Right ventricle myocardium inferior (tissue), 1 donor: ENCODE results near the gene OBI1. TPM values are rescaled to one million over a fixed set of nuclear protein-coding genes. Genes with fewer than 3 reads are reported as not detected.
"Not testable (repeated sequence)": the region's sequence is repeated elsewhere in the genome, so short reads cannot be mapped to it uniquely, and the experiment has no call there.

Experiments used
- ATAC-seq: fragments of 200-7000 bp; cut with Tn5 transposase; one replicate; pipeline ENCODE4 v1.9.1; 2020; ENCODE audit warnings: mild to moderate bottlenecking, moderate library complexity
- DNase-seq: peaks from one replicate; pipeline ENCODE4 v3.0.0; 2021; ENCODE audit errors: missing footprints
- intact Hi-C: fragments of 100-400 bp; cut with DNase I; formaldehyde crosslinking; loops from one replicate; pipeline ENCODE4 v1.11.0; 2022
- total RNA-seq: library from RNA; stranded (reverse); fragmentation: NEBNext Ultra II Directional; extraction: Animal tissue kit (Norgen Biotek cat#: 25700); gene quantifications from one replicate; pipeline ENCODE4 v1.2.1, GENCODE V29; 2021
- donor health status: DM: no; HTN: yes; CAD: no; lungs with severe emphysema.

OBI1 gene
- total RNA-seq, 1 donor from 2014 or later = 9.7 TPM

DNA sequence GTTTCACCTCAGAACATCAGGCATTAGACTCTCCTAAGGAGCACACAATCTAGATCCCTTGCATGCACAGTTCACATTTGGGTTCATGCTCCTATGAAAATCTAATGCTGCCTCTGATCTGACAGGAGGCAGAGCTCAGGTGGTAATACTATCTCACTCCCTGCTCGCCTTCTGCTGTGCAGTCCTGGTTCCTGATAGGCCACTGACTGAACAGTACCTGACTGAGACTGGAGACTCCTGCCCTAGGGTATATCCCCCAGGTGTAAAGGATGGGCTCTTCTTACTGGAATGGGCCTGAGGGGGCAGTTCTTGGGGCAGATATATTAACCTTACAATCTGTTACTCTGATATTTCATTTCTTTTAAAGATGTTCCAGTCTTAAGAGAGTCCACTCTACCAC is 6.3 kb downstream of the OBI1 start:
- no peak for ATAC-seq
- intact Hi-C loops = loop anchor here (10.0 kb wide), 1 partner anchor 48 kb away; the partner anchor contains the start of gene POU4F1
- DNase-seq = no peak

DNA sequence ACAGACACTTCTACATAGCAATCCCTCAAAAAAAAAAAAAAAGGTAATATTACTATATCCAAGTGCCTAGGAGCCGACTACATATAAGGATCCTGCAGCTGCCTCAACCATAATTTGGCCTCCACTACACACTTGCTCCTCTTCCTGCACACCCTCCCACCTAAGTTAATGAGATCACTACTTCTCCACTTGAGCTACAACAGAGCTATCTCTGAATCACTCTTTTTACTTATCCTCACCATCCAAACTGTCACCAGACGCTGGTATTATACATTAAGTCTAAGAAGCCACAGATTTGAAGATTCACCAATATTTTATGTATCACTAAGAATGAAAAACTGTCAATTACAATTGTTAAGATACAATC is 8.3 kb downstream of the OBI1 start:
- no peak for DNase-seq
- intact Hi-C loops = loop anchor here (10.0 kb wide), 1 partner anchor 46 kb away; the partner anchor contains the start of gene POU4F1
- ATAC-seq = no peak

- intact Hi-C loops = loop anchor here (10.0 kb wide), 1 partner anchor 45 kb away; the partner anchor contains the start of gene POU4F1
- DNase-seq (no peak), ATAC-seq (no peak)
Measured at GRCh38 chr13:78649997-78650716, 8.8 kb downstream of the OBI1 start.

DNA sequence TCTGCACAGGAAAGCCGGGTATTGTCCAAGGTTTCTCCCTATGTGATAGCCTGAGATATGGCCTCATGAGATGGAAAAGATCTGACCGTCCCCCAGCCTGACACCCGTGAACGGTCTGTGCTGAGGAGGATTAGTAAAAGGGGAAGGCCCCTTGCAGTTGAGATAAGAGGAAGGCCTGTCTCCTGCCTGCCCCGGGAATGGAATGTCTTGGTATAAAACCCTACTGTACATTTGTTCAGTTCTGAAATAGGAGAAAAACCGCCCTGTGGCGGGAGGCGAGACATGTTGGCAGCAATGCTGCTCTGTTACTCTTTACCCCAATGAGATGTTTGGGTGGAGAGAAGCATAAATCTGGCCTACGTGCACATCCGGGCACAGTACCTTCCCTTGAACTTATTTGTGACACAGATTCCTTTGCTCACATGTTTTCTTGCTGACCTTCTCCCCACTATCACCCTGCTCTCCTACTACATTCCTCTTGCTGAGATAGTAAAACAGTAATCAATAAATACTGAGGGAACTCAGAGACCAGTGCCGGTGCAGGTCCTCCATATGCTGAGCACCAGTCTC is 11.8 kb downstream of the OBI1 start:
- ATAC-seq, DNase-seq, intact Hi-C loops: not testable (repeated sequence)

DNA sequence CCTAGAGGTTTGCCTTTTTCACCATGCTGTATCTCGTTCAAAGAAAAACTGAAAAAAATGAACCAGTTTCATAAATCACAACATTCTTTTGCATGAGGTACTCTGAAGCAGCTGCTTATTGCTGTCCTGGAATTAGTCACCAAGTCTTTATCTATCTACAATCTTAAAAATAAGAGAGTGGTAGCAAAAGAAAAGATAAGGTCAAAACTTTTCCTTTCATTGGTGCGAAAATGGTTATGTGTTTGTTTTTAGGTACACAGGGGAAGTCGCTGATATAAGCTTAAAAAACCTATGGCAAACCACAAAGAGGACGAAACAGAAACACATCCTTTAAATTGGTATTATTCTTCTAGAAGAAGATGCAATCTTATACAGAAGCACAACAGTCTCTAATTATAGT is 20.7 kb downstream of the OBI1 start:
- intact Hi-C loops = no loop called here
- DNase-seq (no peak), ATAC-seq (no peak)

GRCh38 chr13:78636495-78636894 is 22.5 kb downstream of the OBI1 start:
- intact Hi-C loops = no loop called here
- ATAC-seq (no peak), DNase-seq (no peak)

DNA sequence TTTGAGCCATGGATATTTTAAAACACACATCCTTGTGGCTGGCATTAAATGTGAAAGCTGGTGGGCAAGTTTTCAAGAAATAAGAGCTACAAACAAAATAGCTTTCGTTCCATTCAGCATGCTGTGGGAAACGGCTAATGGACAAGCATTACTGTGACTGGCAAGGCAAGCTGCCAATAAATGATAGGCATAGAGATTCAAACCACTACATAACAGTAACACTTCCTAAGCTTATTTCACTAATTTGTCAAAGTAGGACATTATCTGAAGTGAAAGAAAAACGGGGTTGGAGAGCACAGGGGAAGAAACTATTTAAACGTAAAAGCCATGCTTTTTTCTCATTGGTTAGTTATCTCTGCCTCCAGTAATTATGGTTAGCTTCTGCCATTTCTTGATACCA is 26.0 kb downstream of the OBI1 start:
- intact Hi-C loops = no loop called here
- DNase-seq (no peak), ATAC-seq (no peak)

GRCh38 chr13:78631077-78631476 is 27.9 kb downstream of the OBI1 start:
- ATAC-seq (no peak), DNase-seq (no peak)
- intact Hi-C loops = no loop called here

GRCh38 chr13:78630511-78630910 is 28.4 kb downstream of the OBI1 start:
- ATAC-seq (no peak), DNase-seq (no peak)
- intact Hi-C loops = no loop called here

GRCh38 chr13:78625384-78625783 is 33.6 kb downstream of the OBI1 start:
- no peak for DNase-seq
- ATAC-seq = no peak
- intact Hi-C loops = no loop called here

- ATAC-seq (no peak), DNase-seq (no peak)
- intact Hi-C loops = no loop called here
Measured at GRCh38 chr13:78623132-78623531, 35.8 kb downstream of the OBI1 start.

- ATAC-seq (no peak), DNase-seq (no peak)
- intact Hi-C loops = no loop called here
Measured at GRCh38 chr13:78620936-78621470, 38.0 kb downstream of the OBI1 start.

GRCh38 chr13:78618411-78618810 is 40.5 kb downstream of the OBI1 start:
- intact Hi-C loops = no loop called here
- ATAC-seq = no peak

GRCh38 chr13:78611040-78611439 is 47.9 kb downstream of the OBI1 start:
- no peak for DNase-seq
- intact Hi-C loops = no loop called here
- no peak for ATAC-seq

More at GRCh38 chr13:78618411-78618810, 40.5 kb downstream of the OBI1 start:
- no peak for DNase-seq

DNA sequence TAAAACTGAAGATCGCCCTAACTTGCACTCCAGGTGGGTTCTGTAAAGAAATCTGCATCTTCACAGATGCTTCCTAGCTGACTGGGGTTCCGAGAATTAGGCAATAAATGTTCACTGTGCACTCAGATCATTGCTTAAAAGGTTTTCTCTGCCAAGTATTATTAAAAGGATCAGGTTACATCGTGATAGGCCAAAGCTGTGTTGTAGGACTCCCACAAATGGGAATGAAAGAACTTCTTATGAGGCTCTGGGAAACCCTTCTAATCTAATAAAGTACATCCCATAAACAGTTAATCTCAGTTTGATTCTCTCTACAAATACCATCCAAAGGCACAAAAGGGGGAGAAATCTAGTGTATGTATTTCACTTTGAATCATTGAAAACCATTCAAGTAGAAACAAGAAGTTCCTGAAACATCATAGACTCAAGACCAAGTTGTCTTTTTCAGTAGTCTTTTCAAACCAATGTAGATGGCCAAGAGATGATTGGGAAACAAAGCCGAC is 48.5 kb downstream of the OBI1 start:
- DNase-seq (no peak), ATAC-seq (no peak)
- intact Hi-C loops = no loop called here

DNA sequence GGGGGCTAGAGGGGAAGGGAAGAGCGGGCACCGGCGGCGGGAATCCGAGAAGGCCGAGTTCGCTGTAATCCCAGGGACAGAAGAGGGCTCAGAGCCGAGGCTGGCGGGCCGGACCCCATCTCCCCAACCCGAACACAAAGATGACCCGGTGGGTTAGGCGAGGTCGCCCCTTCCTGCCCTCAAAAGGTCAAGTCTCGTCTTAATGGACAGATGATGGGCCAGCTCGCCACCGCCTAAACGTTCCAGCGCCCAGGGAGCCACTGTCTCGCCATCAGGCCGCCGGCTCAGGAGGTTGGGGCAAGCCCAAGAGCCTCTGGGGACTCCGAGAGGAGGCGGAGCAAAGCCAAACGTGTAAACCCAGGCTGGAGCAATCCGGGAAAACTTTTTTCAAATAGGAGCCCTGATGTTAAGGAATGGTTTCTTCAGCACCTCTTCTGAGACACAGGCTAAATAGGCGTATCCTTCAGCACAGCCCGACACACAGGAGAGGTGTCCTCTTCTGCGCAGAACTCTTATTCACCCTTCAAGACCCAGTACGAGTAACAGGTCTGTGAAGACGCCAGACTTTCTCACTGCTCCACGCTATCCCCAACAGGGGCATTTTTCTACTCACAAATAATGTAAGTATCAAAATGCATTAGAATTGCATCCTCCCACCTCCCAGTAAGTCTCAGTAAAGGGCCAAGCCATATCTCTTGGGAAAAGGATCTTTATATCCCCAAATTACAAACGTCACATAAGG is 49.3 kb downstream of the OBI1 start:
- DNase-seq (no peak), ATAC-seq (no peak)
- intact Hi-C loops = loop anchor here (10.0 kb wide), 1 partner anchor 45 kb away; the partner anchor contains the start of gene OBI1

DNA sequence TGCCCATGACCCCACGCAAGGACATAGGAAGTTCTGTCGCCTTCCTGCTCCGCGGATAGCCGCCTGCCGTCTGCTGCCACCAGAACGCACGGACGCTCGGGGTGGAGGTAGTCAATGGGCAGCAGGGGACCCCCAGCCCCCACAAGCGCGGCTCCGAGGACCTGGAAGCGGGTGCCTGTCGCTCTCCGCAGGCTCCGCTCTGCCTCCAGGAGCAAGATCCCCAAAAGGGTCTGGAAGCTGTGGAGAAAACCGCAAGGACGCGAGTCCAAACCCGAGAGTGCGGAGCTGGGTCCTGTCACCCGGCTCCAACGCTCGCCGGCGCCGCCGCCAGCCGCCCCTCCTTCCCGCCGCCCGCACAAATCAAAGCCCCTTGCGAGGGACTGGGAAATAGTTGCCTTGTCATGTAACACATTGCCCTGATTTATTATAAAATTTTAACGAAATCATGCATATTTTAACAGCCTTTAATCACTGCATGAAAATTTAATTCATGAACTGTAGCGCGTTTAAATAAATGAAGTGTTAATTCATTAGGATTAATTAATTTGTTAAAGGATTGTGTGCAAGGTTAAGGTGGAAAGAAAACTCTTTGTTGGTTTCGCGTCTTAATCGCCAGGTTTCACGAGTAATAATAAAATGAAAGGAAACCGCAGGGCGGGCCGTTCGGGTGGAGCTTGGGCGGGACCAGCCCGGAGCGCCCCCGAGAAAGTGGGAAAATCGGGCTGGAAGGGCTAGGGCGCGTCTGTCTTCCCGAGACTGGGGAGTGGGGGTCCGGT is 50.1 kb downstream of the OBI1 start:
- no peak for DNase-seq
- intact Hi-C loops = loop anchor here (10.0 kb wide), 1 partner anchor 46 kb away; the partner anchor contains the start of gene OBI1
- peak; percentile 26 for ATAC-seq

DNA sequence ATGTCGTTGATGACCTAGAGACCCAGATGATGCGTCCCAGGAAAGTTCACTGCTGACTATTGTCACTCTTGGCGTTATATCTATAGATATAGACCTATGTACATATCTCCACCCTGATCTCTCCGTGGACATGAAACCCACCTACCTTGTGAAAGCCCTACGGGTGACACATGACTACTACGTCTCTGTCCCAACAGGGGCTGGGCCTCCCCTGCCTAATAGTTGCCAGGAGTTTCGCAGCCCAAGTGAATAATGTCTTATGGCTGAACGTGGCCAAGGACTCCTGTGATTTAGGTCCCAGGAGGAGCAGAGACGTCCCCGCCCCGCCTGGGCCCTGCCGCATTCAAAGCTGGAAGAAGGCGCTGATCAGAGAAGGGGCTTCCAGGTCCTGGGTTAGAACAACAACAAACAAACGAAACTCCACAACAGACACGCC is 50.7 kb downstream of the OBI1 start:
- no peak for DNase-seq
- intact Hi-C loops = loop anchor here (10.0 kb wide), 1 partner anchor 47 kb away; the partner anchor contains the start of gene OBI1
- ATAC-seq = no peak
